Retinal pigment epithelial cell (primary cell): ENCODE results near the gene LIMCH1.

Experiments used
- DNase-seq: peaks from one replicate; pipeline ENCODE4 v3.0.0-alpha.2; 2010; ENCODE audit warnings: low read depth
- H3K4me3 ChIP-seq: 2 replicates; pipeline ENCODE4 v1.5.1; 2011; ENCODE audit warnings: mild to moderate bottlenecking, low read length, control low read depth, moderate library complexity
- CTCF ChIP-seq: conservative IDR thresholded peaks from 2 replicates; pipeline ENCODE4 v1.5.1; 2011; ENCODE audit warnings: low read depth, low read length, control low read depth, inconsistent platforms

Gene LIMCH1

DNA sequence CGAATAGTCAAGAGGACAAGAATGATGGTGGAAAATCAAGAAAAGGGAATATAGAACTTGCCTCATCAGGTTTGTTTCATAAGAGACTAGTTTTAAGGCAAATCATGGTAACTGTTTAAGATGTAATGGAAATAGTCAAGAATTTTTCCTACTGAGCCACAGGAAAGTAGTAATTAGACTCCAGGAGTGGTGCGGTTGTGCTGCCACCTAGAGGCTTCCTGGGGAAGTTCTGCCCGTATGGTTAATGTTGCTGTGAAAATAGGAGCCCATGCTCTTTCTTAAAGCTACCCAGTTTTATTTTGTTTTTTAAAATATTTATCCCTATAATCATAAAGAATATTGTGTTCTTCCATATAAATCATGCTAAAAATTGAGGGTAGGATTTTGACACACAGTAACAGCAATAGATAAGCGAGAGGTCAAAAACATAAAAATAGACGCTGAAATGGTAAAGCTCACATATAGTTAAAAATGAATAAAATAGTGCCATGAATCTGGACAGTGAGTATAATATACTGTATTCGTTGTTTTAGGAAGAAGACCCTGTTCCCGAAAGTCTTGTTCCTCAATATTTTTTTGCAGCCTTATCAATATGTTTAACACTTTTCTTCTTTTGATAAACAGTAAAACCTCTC is 123.6 kb downstream of the LIMCH1 start:
- DNase-seq = no peak
- H3K4me3 ChIP-seq = no peak overlapping the region
- TF ChIP-seq CTCF = peak; percentile 95

DNA sequence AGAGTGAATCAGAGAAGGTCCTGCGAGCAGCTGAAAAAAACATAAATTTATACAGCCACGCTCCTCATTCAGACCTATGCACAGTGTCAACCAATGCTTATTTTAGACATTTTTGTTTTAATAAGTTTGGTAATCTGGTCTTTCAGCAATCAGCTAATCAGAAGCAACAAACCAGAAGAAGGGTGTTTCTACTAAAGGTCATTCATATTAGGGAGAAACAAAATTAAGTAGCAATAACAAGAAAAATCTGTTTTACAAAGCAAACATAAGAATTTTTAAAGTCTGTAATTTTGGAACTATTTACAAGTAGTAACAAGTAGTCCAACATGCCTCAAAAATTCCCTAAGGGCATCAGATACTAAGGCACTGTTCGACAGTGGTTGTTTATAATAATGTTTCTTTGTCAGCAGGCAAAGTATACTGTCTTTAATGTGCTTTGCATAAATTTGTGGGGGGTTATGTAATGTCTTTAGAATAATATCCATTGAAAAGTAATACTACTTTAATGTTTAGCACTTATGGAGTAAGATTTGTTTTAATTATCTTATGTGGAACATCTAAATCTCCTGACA is 127.8 kb downstream of the LIMCH1 start:
- no peak for TF ChIP-seq CTCF
- no peak overlapping the region for H3K4me3 ChIP-seq
- no peak for DNase-seq

GRCh38 chr4:41668024-41668423 is 130.1 kb downstream of the LIMCH1 start:
- TF ChIP-seq CTCF = no peak
- no peak for DNase-seq
- no peak overlapping the region for H3K4me3 ChIP-seq

- H3K4me3 ChIP-seq = no peak overlapping the region
- TF ChIP-seq CTCF = no peak
- no peak for DNase-seq
Measured at GRCh38 chr4:41670530-41670929, 132.6 kb downstream of the LIMCH1 start.

GRCh38 chr4:41670982-41671381 is 133.0 kb downstream of the LIMCH1 start:
- no peak overlapping the region for H3K4me3 ChIP-seq
- no peak for TF ChIP-seq CTCF
- DNase-seq = no peak

GRCh38 chr4:41678086-41678816 is 140.3 kb downstream of the LIMCH1 start:
- TF ChIP-seq CTCF = no peak
- H3K4me3 ChIP-seq = no peak overlapping the region

DNA sequence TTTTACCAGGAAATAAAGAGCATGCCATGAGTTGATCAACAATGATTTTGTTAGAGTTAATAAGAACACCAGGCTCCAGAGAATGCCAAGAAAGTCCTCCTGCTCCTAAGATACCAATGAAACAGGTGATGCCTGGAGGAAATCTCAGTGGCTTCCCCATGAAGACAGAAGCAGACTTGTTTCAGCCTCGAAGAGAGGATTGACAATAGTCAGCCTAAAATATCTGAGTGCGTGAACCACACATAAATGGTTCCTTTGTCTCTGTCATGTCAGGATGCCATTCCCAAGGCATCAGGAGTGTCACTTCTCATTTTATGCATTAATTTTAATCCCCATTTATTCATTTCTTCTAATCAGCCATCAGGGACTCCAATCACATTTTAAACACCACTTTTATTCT is 141.0 kb downstream of the LIMCH1 start:
- no peak for TF ChIP-seq CTCF
- no peak for DNase-seq
- H3K4me3 ChIP-seq = no peak overlapping the region

More at GRCh38 chr4:41678086-41678816, 140.3 kb downstream of the LIMCH1 start:
- no peak for DNase-seq
